Stimulated activated naive B cell treated with anti-CD40 and anti-IgM and Interleukin-4, amounts not matched to agents 10 μg/mL and 1 μg/mL and 100 μg/mL, for 72 hours (primary cell): ENCODE measurements around the gene MVB12A.

Source experiments
- ATAC-seq, 2 donors: fragments of 150-1000 bp; cut with Tn5 transposase; replicated peaks; 2 replicates each; pipeline ENCODE4 v1.10.0; 2021; ENCODE audit warnings: moderate library complexity in 1 of 2
- DNase-seq: peaks from one replicate; pipeline ENCODE4 v3.0.0; 2021
- H3K27ac Mint-ChIP-seq: one replicate; pipeline ENCODE4 v1.8.0; 2022; ENCODE audit warnings: mild to moderate bottlenecking, mixed read lengths
- H3K27me3 Mint-ChIP-seq, 2 donors: one replicate each; pipeline ENCODE4 v1.8.0; 2022; ENCODE audit warnings: mixed read lengths in 2 of 2
- H3K36me3 Mint-ChIP-seq, 2 donors: one replicate each; pipeline ENCODE4 v1.8.0; 2022; ENCODE audit warnings: mixed read lengths in 2 of 2, mild to moderate bottlenecking in 1 of 2
- H3K4me1 Mint-ChIP-seq, 2 donors: one replicate each; pipeline ENCODE4 v1.8.0; 2022; ENCODE audit warnings: mixed read lengths in 2 of 2, mild to moderate bottlenecking in 1 of 2
- H3K4me3 Mint-ChIP-seq, 2 donors: one replicate each; pipeline ENCODE4 v1.8.0; 2022; ENCODE audit warnings: mild to moderate bottlenecking in 2 of 2, mixed read lengths in 2 of 2, moderate library complexity in 1 of 2
- H3K9me3 Mint-ChIP-seq, 2 donors: one replicate each; pipeline ENCODE4 v1.8.0; 2022; ENCODE audit warnings: mixed read lengths in 2 of 2, mild to moderate bottlenecking in 1 of 2

Gene MVB12A

DNA sequence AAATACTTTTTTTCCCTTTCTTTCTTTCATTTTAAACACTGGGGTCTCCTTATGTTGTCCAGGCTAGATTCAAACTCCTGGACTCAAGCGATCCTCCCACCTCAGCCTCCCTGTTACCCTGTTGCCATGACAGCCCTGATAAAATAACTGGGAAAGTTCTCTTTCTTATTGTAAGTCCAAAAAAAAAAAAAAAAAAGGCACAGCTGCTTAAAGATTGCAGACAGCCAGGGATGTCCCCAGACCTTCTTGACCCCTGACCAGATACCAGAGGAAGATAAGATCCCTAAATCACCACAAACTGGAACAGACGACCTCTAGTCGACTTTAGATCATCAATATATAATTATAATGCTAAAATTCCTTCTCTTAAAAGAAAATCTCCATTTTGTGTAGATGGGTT lies 1.1 kb upstream of the MVB12A start:
- ATAC-seq (no peak), DNase-seq (no peak)
- Mint-ChIP-seq H3K4me1 (peaks cover 11 to 17% of the 10 kb centered on the region in 2 donors), H3K9me3 (no peaks in the 10 kb centered on the region), H3K27ac (peak overlapping the region; percentile 95), H3K4me3 (peak overlapping the region in 1 of 2 donors; percentile 95), H3K36me3 (peaks cover 21 to 35% of the 10 kb centered on the region in 2 donors), H3K27me3 (no peaks in the 10 kb centered on the region)

DNA sequence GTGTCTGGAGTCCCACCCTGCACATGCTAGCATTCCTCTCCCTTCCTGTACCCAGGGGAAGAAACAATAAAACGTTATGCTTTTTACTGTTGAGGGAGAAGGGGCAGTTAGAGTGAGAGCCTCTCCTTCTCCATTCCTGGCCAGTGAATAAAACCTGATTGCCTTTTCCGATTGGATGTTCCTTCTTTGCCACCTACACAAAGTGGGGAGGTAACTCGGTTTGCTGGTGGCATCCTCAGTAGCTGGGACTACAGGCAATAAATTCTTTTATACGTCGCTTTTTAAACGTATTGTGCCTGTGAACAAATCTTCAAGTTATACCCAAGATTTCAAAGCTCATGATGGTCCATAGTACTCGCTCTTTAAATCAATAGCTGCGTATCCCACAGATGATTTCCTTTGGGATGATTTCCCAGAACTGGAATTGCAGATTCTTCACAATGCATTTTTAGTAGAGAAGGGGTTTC lies 660 bp upstream of the MVB12A start:
- H3K9me3 Mint-ChIP-seq = no peaks in the 10 kb centered on the region
- no peaks in the 10 kb centered on the region for H3K27me3 Mint-ChIP-seq
- no peak for DNase-seq
- ATAC-seq = no peak
- peak overlapping the region; percentile 93 to 95 for H3K4me3 Mint-ChIP-seq
- H3K36me3 Mint-ChIP-seq = peaks cover 21 to 32% of the 10 kb centered on the region in 2 donors
- peaks cover 11 to 19% of the 10 kb centered on the region in 2 donors for H3K4me1 Mint-ChIP-seq
- H3K27ac Mint-ChIP-seq = peak overlapping the region; percentile 95

DNA sequence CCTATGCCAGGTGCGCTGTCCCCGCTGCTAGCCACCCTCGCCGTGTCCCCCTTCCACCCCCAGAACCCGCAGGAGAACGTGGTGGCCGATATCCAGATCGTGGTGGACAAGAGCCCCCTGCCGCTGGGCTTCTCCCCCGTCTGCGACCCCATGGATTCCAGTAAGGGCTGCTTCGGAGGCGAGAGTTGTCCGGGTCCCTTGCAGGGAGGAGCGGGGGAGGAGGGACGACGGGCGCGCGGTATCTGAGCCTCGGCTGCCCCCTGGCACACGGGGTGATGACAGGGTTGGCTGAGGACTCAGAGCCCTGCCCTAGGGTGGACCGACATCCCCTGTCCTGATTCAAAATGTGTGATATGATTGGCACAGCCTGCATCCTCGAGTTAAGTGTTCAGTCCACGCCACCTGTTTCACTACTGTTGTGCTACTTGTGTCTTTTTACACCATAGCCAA lies 653 bp downstream of the MVB12A start:
- Mint-ChIP-seq H3K27me3 (no peaks in the 10 kb centered on the region), H3K9me3 (no peaks in the 10 kb centered on the region), H3K27ac (peak overlapping the region; percentile 92), H3K4me3 (peak overlapping the region; percentile 93 to 95), H3K36me3 (peaks cover 18 to 28% of the 10 kb centered on the region in 2 donors), H3K4me1 (peaks cover 17 to 29% of the 10 kb centered on the region in 2 donors)
- peak; percentile 30 for ATAC-seq
- no peak for DNase-seq

DNA sequence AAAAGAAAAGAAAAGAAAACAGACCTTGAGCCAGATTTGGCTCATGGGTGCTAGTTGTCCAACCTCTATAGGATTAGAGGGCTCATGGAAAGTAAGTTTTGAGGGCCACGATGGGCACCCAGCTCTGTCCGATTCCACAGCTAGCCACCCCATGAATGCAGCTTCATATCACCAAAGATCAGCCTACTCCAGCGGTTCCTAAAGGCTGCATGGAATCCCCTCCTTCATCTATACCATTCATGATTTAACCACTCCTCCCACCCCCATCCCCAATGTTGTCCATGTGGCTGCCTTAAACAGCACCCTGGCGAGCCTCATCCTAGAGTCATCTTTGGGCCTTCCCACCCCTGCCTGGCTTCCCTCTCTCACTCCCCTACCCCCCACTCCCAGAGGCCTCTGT lies 2.1 kb downstream of the MVB12A start:
- DNase-seq (no peak), ATAC-seq (no peak)
- peaks cover 11 to 20% of the 10 kb centered on the region in 2 donors for H3K36me3 Mint-ChIP-seq
- no peak overlapping the region for H3K27ac Mint-ChIP-seq
- H3K27me3 Mint-ChIP-seq = no peaks in the 10 kb centered on the region
- peaks cover 17 to 29% of the 10 kb centered on the region in 2 donors for H3K4me1 Mint-ChIP-seq
- H3K4me3 Mint-ChIP-seq = no peak overlapping the region
- no peaks in the 10 kb centered on the region for H3K9me3 Mint-ChIP-seq

DNA sequence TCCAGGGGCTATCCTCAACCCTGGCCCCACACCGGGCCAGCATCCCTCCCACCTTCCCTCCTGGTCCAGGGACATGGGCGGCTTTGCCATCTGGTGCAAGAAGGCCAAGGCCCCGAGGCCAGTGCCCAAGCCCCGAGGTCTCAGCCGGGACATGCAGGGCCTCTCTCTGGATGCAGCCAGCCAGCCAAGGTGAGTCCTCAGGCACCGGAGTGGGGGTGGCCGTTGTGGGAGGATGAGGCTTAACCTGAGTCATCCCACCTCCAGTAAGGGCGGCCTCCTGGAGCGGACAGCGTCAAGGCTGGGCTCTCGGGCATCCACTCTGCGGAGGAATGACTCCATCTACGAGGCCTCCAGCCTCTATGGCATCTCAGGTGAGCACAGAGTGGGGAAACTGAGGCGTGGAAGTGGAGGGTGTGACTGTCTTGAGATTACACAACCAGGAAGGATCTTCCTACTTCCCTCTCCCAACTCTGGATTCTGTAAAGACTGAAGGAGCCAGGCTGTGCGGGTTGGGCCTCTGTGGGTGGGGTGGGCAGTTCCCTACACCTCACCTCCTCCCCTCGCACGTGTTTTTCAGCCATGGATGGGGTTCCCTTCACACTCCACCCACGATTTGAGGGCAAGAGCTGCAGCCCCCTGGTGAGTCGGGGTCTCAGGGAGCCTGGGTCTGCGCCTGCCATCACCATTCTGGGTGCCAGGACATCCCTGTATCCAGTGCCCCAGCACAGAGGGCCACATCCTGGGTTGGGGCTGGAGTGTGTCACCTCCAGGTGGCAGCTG lies 3.8 kb downstream of the MVB12A start:
- H3K9me3 Mint-ChIP-seq = no peaks in the 10 kb centered on the region
- H3K4me3 Mint-ChIP-seq = no peak overlapping the region
- DNase-seq (no peak), ATAC-seq (no peak)
- H3K36me3 Mint-ChIP-seq = peaks cover 5 to 12% of the 10 kb centered on the region in 2 donors
- no peak overlapping the region for H3K27ac Mint-ChIP-seq
- no peaks in the 10 kb centered on the region for H3K27me3 Mint-ChIP-seq
- H3K4me1 Mint-ChIP-seq = peaks cover 17 to 29% of the 10 kb centered on the region in 2 donors

DNA sequence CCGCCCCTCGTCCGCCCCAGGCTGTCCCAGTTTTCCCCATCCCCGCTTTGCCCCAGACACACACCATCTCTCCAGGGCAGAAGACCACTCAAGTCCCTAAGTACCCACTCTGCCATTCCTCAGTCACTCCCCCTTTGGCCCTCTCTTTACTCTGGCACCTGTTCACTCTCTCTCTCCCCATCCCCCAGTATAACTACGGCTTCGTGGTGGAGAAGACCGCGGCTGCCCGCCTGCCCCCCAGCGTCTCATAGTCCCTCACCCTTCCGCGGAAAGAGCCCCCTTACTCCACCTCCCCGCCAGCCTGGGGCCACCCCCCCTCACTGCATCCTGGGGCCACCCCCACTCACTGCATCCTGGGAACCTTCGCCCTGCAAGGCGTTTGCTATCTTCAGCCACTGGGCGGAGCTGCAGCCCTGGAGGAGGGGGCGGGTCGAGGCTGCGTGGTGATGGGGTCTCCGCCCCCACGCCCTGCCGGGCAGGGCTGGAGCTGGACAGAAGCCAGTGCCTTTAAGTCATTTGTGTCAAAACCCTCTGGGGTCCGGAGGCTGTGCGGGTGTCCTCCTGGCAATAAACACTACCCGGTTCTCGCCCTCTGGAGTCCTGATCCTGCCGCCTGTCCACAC lies 5.0 kb downstream of the MVB12A start:
- H3K27ac Mint-ChIP-seq = peak overlapping the region; percentile 65
- no peaks in the 10 kb centered on the region for H3K9me3 Mint-ChIP-seq
- H3K4me1 Mint-ChIP-seq = peaks cover 11 to 21% of the 10 kb centered on the region in 2 donors
- DNase-seq (no peak), ATAC-seq (peak; percentile 65 to 67)
- H3K27me3 Mint-ChIP-seq = no peaks in the 10 kb centered on the region
- peaks cover 5 to 12% of the 10 kb centered on the region in 2 donors for H3K36me3 Mint-ChIP-seq
- no peak overlapping the region for H3K4me3 Mint-ChIP-seq

DNA sequence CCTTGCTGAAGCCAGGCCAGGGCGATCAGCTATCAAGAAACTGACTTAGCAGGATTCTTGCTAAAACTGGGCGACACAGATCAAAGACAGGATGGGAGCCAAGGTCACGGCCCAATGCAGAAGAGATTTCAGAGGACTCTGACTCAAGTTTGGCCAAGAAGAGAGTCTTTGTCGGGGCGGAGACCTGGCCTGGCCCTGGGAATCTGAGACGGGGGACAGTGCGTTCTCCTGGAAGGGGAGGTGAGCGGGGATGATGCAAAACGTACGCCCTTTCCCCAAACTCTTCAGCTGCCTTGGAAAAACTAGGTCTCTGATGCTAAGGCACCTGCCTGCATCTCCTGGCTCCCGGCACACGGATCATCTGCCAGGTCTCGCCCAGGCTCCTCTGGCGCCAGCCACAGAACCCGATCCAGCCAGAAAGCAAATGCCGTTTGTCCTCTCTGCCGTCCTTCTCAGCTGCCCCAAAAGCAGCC lies 9.8 kb downstream of the MVB12A start:
- no peaks in the 10 kb centered on the region for H3K27me3 Mint-ChIP-seq
- DNase-seq (no peak), ATAC-seq (no peak)

DNA sequence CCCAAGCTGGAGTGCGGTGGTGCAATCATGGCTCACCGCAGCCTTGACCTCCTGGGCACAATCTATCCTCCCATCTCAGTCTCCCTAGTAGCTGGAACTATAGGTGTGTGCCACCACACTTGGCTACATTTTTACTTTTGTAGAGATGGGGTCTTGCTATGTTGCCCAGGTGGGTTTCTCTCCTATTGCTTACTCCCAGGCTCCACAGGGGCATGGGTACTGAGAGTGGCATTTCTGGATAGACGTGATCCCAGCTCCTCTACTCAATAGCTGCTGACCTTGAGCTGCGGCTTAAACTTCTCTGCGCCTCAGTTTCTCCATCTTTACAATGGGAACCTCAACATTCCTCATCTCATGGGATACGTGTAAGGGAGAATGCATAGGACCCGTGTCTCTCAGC lies 11.6 kb downstream of the MVB12A start:
- no peak overlapping the region for H3K27ac Mint-ChIP-seq
- DNase-seq = no peak
- no peaks in the 10 kb centered on the region for H3K9me3 Mint-ChIP-seq
- ATAC-seq = no peak
- H3K4me1 Mint-ChIP-seq = no peaks in the 10 kb centered on the region
- H3K4me3 Mint-ChIP-seq = no peak overlapping the region
- no peaks in the 10 kb centered on the region for H3K36me3 Mint-ChIP-seq
- H3K27me3 Mint-ChIP-seq = no peaks in the 10 kb centered on the region

More for the DNA sequence above, 9.8 kb downstream of the MVB12A start:
- Mint-ChIP-seq H3K36me3 (peaks cover 0 to 2% of the 10 kb centered on the region in 2 donors), H3K9me3 (no peaks in the 10 kb centered on the region), H3K4me3 (no peak overlapping the region), H3K4me1 (peaks cover 5% of the 10 kb centered on the region in 2 donors), H3K27ac (no peak overlapping the region)

DNA sequence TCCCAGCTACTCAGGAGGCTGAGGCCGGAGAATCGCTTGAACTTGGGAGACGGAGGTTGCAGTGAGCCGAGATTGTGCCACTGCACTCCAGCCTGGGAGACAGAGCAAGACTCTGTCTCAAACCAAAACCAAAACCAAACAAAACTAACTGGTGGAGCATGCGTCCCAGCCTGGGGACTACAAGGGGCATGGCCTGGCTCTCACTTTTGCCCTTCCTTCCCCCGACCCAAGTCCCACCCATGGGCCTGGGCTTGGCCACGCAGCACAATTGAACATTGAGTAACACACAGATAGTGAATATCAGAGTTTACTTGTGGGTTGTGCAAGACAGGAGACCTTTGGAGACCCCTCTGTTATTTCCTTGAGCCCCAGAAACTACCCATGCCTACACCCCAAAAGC lies 15.4 kb downstream of the MVB12A start:
- ATAC-seq (no peak), DNase-seq (no peak)
- peaks cover 0 to 5% of the 10 kb centered on the region in 2 donors for H3K27me3 Mint-ChIP-seq
- H3K36me3 Mint-ChIP-seq = no peaks in the 10 kb centered on the region
- no peak overlapping the region for H3K4me3 Mint-ChIP-seq
- no peaks in the 10 kb centered on the region for H3K4me1 Mint-ChIP-seq
- no peaks in the 10 kb centered on the region for H3K9me3 Mint-ChIP-seq
- H3K27ac Mint-ChIP-seq = no peak overlapping the region

DNA sequence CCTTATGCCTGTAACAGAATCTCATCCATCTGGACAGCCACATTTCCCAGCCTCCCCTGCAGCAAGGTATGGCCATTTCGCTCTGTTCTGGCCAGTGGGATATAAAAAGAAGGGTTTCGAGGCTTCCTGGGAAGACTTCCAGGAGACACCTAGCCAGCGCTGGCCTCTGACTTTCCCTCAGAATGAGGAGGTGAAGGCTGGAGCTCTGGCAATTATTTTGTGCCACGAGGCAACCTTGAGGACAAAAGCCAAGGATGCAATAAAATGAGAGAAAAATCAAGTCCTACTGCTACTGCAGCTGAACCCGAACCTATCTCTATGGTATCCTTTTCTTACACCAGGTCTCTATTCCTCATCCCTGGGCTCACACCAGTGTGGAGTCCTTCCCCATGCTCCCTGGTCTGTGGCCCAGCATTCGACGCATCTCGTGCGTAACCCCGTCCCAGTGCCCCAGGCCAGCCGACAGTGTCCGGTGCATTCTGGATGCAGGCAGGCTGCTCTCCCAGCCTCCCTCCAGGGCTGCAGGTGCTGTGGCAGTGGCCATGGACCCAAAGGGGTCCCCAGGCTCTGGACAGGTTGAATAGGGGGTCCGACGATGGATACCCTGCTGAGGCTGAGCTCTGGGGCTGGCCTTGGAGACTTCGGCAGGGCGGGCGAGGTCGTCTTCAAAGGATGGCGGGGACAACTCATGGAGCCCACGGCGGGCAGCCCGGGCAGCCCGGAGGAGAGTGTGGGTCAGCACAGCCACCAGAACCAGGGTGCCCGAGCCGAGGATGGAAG lies 16.4 kb downstream of the MVB12A start:
- Mint-ChIP-seq H3K4me1 (no peaks in the 10 kb centered on the region), H3K9me3 (no peaks in the 10 kb centered on the region), H3K36me3 (no peaks in the 10 kb centered on the region), H3K27me3 (peaks cover 0 to 5% of the 10 kb centered on the region in 2 donors), H3K27ac (no peak overlapping the region), H3K4me3 (no peak overlapping the region)
- no peak for DNase-seq
- no peak for ATAC-seq

DNA sequence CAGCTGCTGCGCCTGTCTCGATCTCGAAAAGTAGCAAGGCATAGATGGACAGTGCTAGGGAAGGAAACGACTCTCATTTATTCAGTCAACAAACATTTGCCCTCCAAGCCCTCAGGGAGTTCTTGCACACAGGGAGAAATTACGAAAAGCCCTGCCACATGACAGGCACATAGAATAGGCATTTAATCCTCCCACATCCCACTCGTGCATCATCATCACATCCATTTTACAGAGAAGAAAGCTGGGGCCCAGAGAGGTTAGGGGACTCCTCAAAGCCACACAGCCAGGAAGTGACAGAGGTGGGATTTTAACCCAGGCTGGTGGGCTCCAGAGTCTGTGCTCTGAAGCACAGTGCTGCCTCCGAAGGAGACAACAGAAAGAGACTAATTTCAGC lies 17.0 kb downstream of the MVB12A start:
- no peaks in the 10 kb centered on the region for H3K4me1 Mint-ChIP-seq
- no peaks in the 10 kb centered on the region for H3K9me3 Mint-ChIP-seq
- peaks cover 0 to 5% of the 10 kb centered on the region in 2 donors for H3K27me3 Mint-ChIP-seq
- no peak overlapping the region for H3K4me3 Mint-ChIP-seq
- ATAC-seq = no peak
- H3K27ac Mint-ChIP-seq = no peak overlapping the region
- no peak for DNase-seq
- H3K36me3 Mint-ChIP-seq = no peaks in the 10 kb centered on the region

DNA sequence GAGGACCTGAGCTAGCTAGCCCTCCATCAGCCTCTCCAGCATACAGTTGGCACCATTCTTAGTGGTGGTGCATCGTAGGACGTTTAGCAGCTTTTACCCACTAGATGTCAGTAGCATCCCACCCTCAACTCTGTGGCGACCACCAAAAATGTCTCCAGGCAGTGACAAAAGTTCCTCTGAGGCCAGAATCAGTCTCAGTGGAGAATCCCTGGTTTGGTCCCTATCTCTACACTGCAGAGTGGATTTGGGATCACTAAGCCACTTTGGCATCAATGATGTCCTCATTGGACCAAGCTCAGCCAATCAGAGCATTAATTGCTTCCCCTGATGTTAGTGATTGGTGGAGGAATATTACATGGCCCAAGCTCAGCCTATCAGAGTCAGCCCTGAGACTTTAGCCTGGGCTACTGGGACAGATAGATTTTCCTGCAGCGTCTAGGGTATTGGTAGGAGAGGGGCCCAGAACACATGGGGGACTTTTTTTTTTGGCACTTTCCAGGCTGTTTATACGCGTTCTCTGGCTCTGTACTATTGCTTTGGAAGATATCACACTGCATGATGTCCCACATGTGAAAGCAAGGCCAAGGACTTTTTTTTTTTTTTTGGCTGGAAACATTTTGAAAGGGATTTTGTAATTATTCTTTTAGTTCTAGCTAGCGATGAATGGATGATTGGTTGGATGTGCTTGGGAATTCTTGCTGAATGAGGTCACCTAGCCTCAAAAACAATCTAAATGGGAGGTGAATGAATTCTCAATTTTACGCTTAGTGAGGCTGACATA lies 21.6 kb downstream of the MVB12A start:
- peak; percentile 63 to 77 for ATAC-seq
- Mint-ChIP-seq H3K9me3 (no peaks in the 10 kb centered on the region), H3K4me1 (no peaks in the 10 kb centered on the region), H3K4me3 (no peak overlapping the region), H3K27ac (no peak overlapping the region), H3K36me3 (no peaks in the 10 kb centered on the region), H3K27me3 (peaks cover 0 to 5% of the 10 kb centered on the region in 2 donors)
- DNase-seq = no peak

DNA sequence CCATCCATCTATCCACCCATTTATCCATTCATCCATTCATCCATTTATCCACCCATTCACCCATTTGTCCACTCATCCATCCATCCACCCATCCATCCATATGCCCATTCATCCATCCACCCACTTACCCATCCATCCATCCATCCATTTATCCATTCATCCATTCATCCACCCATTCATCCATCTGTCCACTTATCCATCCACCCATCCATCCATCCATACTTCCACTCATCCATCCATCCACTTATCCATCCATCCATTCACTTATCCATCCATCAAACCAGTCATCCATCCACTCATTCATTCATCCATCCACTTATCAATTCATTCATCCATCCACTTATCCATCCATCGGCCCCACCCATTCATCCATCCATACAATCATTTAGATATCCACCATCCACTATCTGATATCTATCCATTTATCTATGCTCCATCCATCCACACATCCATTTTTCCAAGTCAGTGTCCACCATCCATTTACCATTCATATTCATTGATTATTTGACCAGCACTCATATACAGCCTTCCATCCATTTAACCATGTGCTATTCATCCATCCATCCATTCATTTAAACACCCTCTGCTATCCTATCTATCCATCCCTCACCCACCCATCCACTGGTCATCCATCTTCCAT lies 25.8 kb downstream of the MVB12A start:
- peaks cover 4 to 9% of the 10 kb centered on the region in 2 donors for H3K4me1 Mint-ChIP-seq
- peaks cover 0 to 1% of the 10 kb centered on the region in 2 donors for H3K36me3 Mint-ChIP-seq
- no peaks in the 10 kb centered on the region for H3K9me3 Mint-ChIP-seq
- ATAC-seq (no peak), DNase-seq (no peak)
- peaks cover 15 to 26% of the 10 kb centered on the region in 2 donors for H3K27me3 Mint-ChIP-seq
- no peak overlapping the region for H3K4me3 Mint-ChIP-seq
- no peak overlapping the region for H3K27ac Mint-ChIP-seq
